ENCODE measurements around the gene MNAT1.

Gene MNAT1

DNA sequence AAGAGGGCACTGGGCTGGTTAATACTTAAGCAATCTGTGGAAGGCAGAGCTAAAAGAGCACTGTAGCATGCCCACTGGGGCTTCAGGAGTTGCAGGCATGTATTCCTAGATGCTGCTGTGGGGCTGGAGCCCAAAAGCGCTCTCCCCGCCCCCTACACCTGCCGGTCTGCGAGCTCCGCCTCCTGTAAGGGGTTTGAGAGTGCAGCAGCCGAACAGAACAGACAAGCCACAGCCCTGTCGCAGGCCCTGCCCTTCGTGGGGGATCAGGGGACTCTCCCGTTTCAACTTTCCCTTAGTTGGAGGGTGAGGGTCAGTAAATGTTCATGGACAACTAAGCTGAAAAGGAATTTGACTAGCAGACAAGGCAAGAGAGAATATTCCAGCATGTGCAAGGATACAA, 264.1 kb downstream of the MNAT1 start:
- TF ChIP-seq POLR2AphosphoS5 (IDR thresholded peaks at IDR 0.05; ENCODE audit: low read depth, low read length): no peak
- TF ChIP-seq FOXP2 (optimal IDR thresholded peaks at IDR 0.05; ENCODE audit: borderline replicate concordance, extremely low read depth, extremely low read length, insufficient read depth): no peak
- TF ChIP-seq SIN3A (IDR thresholded peaks at IDR 0.05; ENCODE audit: borderline replicate concordance, insufficient read depth, low read length): no peak

- TF ChIP-seq, protein P1, sequence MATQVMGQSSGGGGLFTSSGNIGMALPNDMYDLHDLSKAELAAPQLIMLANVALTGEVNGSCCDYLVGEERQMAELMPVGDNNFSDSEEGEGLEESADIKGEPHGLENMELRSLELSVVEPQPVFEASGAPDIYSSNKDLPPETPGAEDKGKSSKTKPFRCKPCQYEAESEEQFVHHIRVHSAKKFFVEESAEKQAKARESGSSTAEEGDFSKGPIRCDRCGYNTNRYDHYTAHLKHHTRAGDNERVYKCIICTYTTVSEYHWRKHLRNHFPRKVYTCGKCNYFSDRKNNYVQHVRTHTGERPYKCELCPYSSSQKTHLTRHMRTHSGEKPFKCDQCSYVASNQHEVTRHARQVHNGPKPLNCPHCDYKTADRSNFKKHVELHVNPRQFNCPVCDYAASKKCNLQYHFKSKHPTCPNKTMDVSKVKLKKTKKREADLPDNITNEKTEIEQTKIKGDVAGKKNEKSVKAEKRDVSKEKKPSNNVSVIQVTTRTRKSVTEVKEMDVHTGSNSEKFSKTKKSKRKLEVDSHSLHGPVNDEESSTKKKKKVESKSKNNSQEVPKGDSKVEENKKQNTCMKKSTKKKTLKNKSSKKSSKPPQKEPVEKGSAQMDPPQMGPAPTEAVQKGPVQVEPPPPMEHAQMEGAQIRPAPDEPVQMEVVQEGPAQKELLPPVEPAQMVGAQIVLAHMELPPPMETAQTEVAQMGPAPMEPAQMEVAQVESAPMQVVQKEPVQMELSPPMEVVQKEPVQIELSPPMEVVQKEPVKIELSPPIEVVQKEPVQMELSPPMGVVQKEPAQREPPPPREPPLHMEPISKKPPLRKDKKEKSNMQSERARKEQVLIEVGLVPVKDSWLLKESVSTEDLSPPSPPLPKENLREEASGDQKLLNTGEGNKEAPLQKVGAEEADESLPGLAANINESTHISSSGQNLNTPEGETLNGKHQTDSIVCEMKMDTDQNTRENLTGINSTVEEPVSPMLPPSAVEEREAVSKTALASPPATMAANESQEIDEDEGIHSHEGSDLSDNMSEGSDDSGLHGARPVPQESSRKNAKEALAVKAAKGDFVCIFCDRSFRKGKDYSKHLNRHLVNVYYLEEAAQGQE (IDR thresholded peaks at IDR 0.05; ENCODE audit: insufficient read depth in 1 of 2, low read depth in 2 of 2, low read length in 2 of 2): no peak
- no peak for TF ChIP-seq TAF1 (IDR thresholded peaks at IDR 0.05; ENCODE audit: borderline replicate concordance, insufficient read depth, low read length)
Observed at GRCh38 chr14:60999536-60999935, 265.0 kb downstream of the MNAT1 start.

DNA sequence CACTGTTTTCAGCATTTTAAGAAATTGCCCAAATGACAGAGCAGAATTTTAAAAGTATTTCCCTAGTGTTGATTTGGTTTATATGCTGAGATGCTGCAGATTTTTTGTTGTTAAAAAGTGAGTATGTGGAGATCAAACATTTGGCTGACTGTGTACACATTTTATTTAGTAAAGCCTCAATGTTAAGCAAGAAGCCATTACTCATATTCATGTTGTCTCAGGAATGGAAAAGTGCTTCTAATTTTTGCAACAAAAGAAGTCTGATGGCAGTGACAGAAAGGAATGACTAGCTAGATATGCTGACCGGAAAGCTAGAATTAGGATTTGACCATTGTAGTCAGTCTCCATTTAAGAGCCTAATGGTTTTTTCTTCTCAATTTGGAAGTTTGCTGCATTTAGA, 269.0 kb downstream of the MNAT1 start:
- TF ChIP-seq, protein P1 (IDR thresholded peaks at IDR 0.05; ENCODE audit: insufficient read depth in 1 of 2, low read depth in 2 of 2, low read length in 2 of 2): no peak
- no peak for TF ChIP-seq FOXP2 (optimal IDR thresholded peaks at IDR 0.05; ENCODE audit: borderline replicate concordance, extremely low read depth, extremely low read length, insufficient read depth)
- no peak for TF ChIP-seq POLR2AphosphoS5 (IDR thresholded peaks at IDR 0.05; ENCODE audit: low read depth, low read length)
- TF ChIP-seq TAF1 (IDR thresholded peaks at IDR 0.05; ENCODE audit: borderline replicate concordance, insufficient read depth, low read length): no peak
- TF ChIP-seq SIN3A (IDR thresholded peaks at IDR 0.05; ENCODE audit: borderline replicate concordance, insufficient read depth, low read length): no peak

DNA sequence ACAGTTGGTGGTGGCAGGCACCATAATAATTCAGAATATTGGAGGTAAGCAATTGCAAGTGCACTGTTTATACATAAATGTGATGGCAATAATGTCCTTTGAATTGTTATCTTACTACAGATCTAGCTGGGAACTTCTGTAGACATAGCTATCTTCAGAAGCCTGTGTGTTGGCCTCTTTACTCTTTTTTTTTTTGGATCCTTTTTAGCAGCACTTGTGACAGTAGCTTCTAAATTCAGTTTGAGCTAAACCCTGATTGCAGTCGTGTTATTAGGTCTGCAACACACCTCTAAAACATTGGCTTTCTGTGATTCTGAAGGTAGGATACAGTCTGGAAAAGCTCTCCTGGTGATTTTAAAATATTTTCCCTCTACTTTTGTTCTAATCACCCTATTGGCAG, 285.0 kb downstream of the MNAT1 start:
- TF ChIP-seq POLR2AphosphoS5 (IDR thresholded peaks at IDR 0.05; ENCODE audit: low read depth, low read length) (no peak), SIN3A (IDR thresholded peaks at IDR 0.05; ENCODE audit: borderline replicate concordance, insufficient read depth, low read length) (no peak), FOXP2 (optimal IDR thresholded peaks at IDR 0.05; ENCODE audit: borderline replicate concordance, extremely low read depth, extremely low read length, insufficient read depth) (no peak), TAF1 (IDR thresholded peaks at IDR 0.05; ENCODE audit: borderline replicate concordance, insufficient read depth, low read length) (no peak)
- TF ChIP-seq, protein P1 (IDR thresholded peaks at IDR 0.05; ENCODE audit: insufficient read depth in 1 of 2, low read depth in 2 of 2, low read length in 2 of 2): no peak
